Breast epithelium (tissue), 3 donors: ENCODE measurements around the gene PBX4.

Experiments used
- CTCF ChIP-seq, 3 donors: fragments of 450-650 bp; IDR thresholded peaks; one replicate each; pipeline ENCODE4 v1.5.1; 2016 to 2017; ENCODE audit warnings: antibody characterized with exemption in 3 of 3, mild to moderate bottlenecking in 3 of 3, moderate library complexity in 3 of 3
- POLR2A ChIP-seq: fragments of 450-650 bp; IDR thresholded peaks from one replicate; pipeline ENCODE4 v1.6.1; 2016; ENCODE audit warnings: antibody characterized with exemption, mild to moderate bottlenecking, moderate library complexity
- POLR2AphosphoS5 ChIP-seq, 3 donors: sonication (generic); formaldehyde crosslinking; IDR thresholded peaks; one replicate each; pipeline ENCODE4 v1.6.1; 2017; ENCODE audit warnings: antibody characterized with exemption in 3 of 3

DNA sequence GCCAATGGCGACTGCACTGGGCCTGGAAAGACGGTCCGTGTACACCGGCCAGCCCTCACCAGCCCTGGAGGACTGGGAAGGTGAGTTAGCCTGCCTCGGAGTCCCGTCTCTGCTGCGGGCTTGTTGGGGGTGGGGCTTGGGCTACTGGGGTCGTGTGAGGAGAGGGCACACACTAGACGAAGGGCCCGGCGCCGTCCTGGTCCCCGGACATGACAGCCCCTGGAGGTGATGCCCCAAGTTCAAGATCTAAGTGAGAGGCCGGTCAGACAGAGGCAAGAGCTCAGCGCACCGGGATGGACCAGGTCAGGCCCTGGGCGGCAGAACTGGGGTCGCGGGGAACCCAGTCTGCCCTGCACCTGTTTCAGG, 78.8 kb downstream of the PBX4 start:
- TF ChIP-seq POLR2A (no peak), CTCF (IDR thresholded peaks at IDR 0.05) (no peak), POLR2AphosphoS5 (IDR thresholded peaks at IDR 0.05) (no peak)
